Left colon (tissue), 2 donors: ENCODE data around the gene PTGER4. TPM values are rescaled to one million over a fixed set of nuclear protein-coding genes. Genes with fewer than 3 reads are reported as not detected.
"Not testable (repeated sequence)": the region's sequence is repeated elsewhere in the genome, so short reads cannot be mapped to it uniquely, and the experiment has no call there.

Source experiments
- ATAC-seq: fragments of 200-7000 bp; cut with Tn5 transposase; one replicate; pipeline ENCODE4 v1.9.1; 2020; ENCODE audit warnings: mild to moderate bottlenecking, moderate library complexity
- DNase-seq, 2 donors: peaks; one replicate each; pipeline ENCODE4 v3.0.0-alpha.2; 2020
- intact Hi-C, 2 donors: fragments of 100-400 bp; cut with DNase I in 1 of 2; cut with micrococcal nuclease in 1 of 2; formaldehyde crosslinking; loops; one replicate each; pipeline versions ENCODE4 v1.11.2 to v1.14.0; 2022; cut with DNase I, micrococcal nuclease
- long read RNA-seq: library from polyadenylated mRNA; unstranded; transcript quantifications from one replicate; pipeline ENCODE4 v2.0.0, GENCODE V29; 2021
- total RNA-seq, 2 donors: library from RNA; stranded (reverse); fragmentation: NEBNext Ultra II Directional; extraction: Animal tissue kit (Norgen Biotek cat#: 25700); gene quantifications; one replicate each; pipeline ENCODE4 v1.2.1, GENCODE V29; 2021
- donor health status: DM: no; HTN: no; CAD: no.
- donor health status: DM: yes; HTN: yes; CAD: no.

PTGER4 gene
- total RNA-seq, result 10 to 100 TPM; 56.7 to 58.2 TPM
- long read RNA-seq, transcript PTGER4-201 (3 exons, 3,848 nt), result major isoform, 37 of 62 reads
- long read RNA-seq, transcript PTGER4-203 (2 exons, 560 nt), result minor isoform, 15 of 62 reads
- long read RNA-seq, partial matches to known transcripts, result 2 of 62 reads
- long read RNA-seq, other reads (novel, unspliced or antisense), result 8 of 62 reads

- peak; percentile 24 for ATAC-seq
- intact Hi-C loops, result loop anchor here in 1 of 2 donors (10.0 kb wide), 1 partner anchor 965 kb away; no protein-coding TSS in a partner anchor
- DNase-seq, result peak; percentile 42 to 61
These were observed at the start of gene PTGER4 for GRCh38 chr5:40679913-40680681. Gene PTGER4 (plus strand): TSS chr5:40679915. CDS start chr5:40680994, 1,079 bp downstream.

GRCh38 chr5:40630126-40630525, 49.6 kb upstream of the PTGER4 start:
- DNase-seq, result no peak
- intact Hi-C loops, result no loop called here
- no peak for ATAC-seq

DNA sequence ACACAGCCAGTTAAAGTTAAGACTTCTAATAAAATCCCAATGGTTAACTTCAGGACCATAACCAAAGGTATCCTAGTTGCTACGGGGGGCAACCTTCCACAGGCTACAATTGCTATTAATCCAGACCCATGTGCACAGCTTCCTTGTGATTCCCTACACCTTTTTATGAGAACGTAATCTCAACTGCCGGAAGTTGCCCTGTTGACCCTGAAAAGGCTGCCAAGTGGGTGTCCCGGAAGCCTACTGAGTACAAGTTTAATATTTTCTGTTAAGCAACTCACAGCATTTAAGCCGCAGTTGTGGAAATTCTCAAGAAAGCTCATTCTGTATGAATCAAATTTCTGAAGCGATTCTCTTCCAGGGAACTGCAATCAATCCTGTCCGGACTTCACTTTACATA, 48.5 kb upstream of the PTGER4 start:
- intact Hi-C loops, result no loop called here
- DNase-seq, result peak; percentile 49 to 71
- ATAC-seq, result peak; percentile 96

DNA sequence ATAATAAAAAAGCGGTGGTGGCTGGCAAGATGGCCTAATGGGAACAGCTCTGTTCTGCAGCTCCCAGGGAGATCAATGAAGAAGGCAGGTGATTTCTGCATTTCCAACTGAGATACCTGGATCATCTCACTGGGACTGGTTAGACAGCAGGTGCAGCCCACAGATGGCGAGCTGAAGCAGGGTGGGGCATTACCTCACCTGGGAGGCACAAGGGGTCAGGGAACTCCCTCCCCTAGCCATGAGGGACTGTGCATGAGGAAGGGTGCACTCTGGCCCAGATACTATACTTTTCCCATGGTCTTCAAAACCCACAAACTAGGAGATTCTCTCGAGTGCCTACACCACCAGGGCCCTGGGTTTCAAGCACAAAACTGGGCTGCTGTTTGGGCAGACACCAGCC, 45.6 kb upstream of the PTGER4 start:
- ATAC-seq (peak; percentile 79), DNase-seq (peak; percentile 56 to 60)
- intact Hi-C loops, result no loop called here

DNA sequence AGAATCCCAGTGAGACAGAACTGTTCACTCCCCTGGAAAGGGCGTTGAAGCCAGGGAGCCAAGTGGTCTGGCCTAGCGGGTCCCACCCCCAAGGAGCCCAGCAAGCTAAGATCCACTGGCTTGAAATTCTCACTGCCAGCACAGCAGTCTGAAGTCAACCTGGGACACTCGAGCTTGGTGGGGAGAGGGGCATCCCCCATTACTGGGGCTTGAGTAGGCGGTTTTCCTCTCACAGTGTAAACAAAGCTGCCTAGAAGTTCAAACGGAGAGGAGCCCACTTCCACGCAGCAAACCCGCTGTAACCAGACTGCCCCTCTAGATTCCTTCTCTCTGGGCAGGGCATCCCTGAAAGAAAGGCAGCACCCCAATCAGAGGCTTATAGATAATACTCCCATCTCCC, 45.1 kb upstream of the PTGER4 start:
- intact Hi-C loops, result no loop called here
- no peak for ATAC-seq
- no peak for DNase-seq

DNA sequence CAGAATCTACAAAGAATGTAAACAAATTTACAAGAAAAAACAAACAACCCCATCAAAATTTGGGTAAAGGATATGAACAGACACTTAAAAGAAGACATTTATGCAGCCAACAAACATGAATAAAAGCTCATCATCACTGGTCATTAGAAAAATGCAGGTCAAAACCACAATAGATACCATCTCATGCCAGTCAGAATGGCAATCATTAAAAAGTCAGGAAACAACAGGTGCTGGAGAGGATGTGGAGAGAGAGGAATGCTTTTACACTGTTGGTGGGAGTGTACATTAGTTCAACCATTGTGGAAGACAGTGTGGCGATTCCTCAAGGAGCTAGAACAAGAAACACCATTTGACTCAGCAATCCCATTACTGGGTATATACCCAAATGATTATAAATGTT, 40.2 kb upstream of the PTGER4 start:
- ATAC-seq, intact Hi-C loops, DNase-seq: not testable (repeated sequence)

- ATAC-seq (peak; percentile 92), DNase-seq (no peak)
- intact Hi-C loops, result no loop called here
These were observed 33.4 kb upstream of the PTGER4 start for GRCh38 chr5:40646266-40646665.

DNA sequence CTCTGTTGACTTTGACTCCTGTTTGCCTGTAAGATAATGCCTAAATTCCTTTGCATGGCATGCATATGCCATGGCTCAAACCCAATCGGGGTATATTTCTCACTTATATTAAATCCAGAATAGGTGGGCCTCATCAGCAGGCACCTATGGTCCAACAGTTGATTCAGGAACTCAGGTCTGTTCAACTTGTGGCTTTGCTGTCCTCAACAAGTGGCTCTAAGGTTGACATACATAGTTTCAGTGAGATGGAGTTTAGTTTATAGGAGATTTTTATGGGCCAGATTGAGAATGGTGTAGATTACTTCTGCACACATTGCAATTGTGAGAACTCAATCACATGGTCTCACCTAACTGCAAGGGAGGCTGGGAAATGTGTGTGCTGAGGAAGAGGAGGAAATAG, 31.6 kb upstream of the PTGER4 start:
- ATAC-seq (peak; percentile 25), DNase-seq (no peak)

GRCh38 chr5:40649463-40650030, 30.2 kb upstream of the PTGER4 start:
- no peak for ATAC-seq
- intact Hi-C loops, result no loop called here
- no peak for DNase-seq

More for the DNA sequence above, 31.6 kb upstream of the PTGER4 start:
- intact Hi-C loops, result no loop called here

- no peak for ATAC-seq
- intact Hi-C loops, result no loop called here
- no peak for DNase-seq
These were observed 28.5 kb upstream of the PTGER4 start for GRCh38 chr5:40651201-40651600.

DNA sequence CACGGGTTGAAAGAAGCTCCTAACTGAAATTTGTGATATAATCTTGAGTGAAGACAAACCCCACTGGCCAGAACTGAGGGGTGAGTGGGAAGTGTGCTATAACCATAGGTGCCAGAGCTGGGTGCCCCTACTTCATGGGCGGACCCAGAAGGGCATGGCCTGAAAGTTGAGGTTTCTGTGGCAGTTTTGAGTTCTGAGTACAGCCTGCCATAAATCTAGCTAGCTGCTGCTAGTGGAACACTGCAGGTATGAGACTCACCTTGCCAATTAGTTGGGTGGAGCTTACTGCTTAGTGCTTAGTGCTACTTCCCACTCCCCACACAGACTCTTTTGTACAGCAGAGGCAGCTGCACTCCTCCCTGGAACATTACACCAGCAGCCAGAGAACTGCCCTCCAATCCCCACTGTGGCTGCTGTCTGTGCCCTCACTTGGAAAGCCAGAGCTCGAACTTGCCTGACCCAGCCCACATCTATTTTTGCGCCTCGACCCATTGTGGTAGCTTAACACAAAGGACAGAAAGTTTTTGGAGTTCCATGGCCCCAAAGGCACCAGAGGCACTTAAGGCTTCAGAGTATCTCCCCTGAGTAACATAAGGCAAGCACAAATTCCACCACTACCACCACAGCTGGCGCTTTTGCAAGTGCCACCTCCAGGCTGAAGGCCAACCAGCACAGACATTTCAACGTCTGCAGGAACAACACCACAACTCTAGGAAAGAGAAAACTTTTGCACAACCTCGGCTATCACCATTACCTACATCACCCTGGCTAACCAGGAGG, 27.1 kb upstream of the PTGER4 start:
- intact Hi-C loops, result no loop called here
- ATAC-seq, result peak; percentile 96
- peak; percentile 20 to 39 for DNase-seq

- no peak for DNase-seq
- ATAC-seq, result no peak
- intact Hi-C loops, result no loop called here
These were observed 26.3 kb upstream of the PTGER4 start for GRCh38 chr5:40653221-40654022.

- intact Hi-C loops, result no loop called here
- DNase-seq, result no peak
- ATAC-seq, result no peak
These were observed 25.2 kb upstream of the PTGER4 start for GRCh38 chr5:40654377-40654991.

DNA sequence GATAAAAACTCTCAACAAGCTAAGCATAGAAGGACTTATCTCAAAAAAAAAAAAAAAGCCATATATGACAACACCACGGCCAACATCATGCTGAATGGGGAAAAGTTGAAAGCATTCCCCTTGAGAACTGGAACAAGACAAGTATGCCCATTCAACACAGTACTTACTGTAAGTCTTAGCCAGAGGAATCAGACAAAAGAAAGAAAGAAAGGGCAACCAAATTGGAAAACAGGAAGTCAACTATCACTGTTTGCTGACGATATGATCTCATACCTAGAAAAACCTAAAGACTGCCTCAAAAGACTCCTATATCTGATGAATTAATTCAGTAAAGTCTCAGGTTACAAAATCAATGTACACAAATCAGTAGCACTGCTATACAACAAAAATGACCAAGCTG, 24.6 kb upstream of the PTGER4 start:
- intact Hi-C loops, result no loop called here
- DNase-seq (no peak), ATAC-seq (no peak)

DNA sequence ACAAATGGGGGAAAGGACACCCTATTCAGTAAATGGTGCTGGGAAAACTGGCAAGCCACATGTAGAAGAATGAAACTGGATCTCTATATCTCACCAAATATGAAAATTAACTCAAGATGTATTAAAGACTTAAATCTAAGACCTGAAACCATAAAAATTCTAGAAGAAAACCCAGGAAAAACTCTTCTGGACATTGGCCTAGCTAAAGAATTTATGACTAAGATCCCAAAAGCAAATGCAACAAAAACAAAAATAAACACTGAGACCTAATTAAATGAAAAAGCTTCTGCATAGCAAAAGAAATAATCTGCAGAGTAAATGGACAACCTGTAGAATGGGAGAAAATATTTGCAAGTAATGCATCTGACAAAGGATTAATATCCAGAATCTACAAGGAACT, 23.6 kb upstream of the PTGER4 start:
- ATAC-seq, intact Hi-C loops, DNase-seq: not testable (repeated sequence)

DNA sequence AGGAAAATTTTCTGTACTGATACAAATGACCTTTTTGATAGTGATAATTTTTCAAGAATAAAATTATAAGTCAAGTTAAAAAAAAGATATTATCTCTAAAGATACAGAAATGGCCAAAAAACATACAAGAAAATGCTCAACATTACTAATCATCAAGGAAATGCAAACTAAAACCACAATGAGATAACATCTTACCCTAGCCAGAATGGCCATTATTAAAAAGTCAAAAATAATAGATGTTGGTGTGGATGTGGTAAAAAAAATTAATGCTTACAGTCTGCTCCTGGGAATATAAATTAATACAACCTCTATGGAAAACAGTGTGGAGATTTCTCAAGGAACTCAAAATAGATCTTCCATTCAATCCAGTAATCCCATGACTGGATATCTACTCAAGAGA, 22.9 kb upstream of the PTGER4 start:
- intact Hi-C loops, result no loop called here

DNA sequence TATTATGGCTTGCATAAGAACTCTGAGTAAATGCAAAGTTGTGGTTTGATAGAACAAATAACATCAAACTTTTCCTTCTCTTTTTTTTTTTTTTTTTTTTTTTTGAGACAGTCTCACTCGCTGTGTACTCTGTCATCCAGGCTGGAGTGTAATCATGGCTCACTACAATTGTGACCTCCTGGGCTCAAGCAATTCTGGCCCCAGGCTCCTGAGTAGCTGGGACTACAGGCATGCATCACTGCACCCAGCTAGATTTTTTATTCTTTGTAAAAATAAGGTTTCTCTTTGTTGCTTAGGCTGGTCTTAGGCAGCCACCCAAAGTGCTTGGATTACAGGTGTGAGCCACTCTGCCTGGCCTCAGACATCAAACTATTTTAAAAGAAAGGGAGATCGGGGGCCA, 19.0 kb upstream of the PTGER4 start:
- intact Hi-C loops, result no loop called here
- DNase-seq (no peak), ATAC-seq (no peak)

More for the DNA sequence above, 22.9 kb upstream of the PTGER4 start:
- DNase-seq, result no peak
- no peak for ATAC-seq

GRCh38 chr5:40665635-40666298, 13.9 kb upstream of the PTGER4 start:
- DNase-seq, result no peak
- intact Hi-C loops, result no loop called here
- ATAC-seq, result no peak
